Body of pancreas (tissue), 4 donors: Measurements from ENCODE around the gene KRT15. TPM values are rescaled to one million over a fixed set of nuclear protein-coding genes. Genes with fewer than 3 reads are reported as not detected.
A peak's percentile ranks its signal among the peaks of the same experiment; 100 is the strongest.
"Not testable (repeated sequence)": the region's sequence is repeated elsewhere in the genome, so short reads cannot be mapped to it uniquely, and the experiment has no call there.

Source experiments
- ATAC-seq: fragments of 150-250 bp; one replicate; pipeline ENCODE4 v1.9.1; 2016
- DNase-seq, 4 donors: peaks; one replicate each; pipeline ENCODE4 v3.0.0-alpha.2; 2019
- H3K27ac ChIP-seq, 4 donors: fragments of 200-600 bp; sonication (generic); 1 replicate in 3 of 4; 2 replicates in 1 of 4; pipeline versions ENCODE4 v1.5.1 to v1.6.1; 2016 to 2019; ENCODE audit warnings: mild to moderate bottlenecking in 1 of 4, mixed read lengths in 1 of 4, moderate library complexity in 1 of 4
- H3K27me3 ChIP-seq, 2 donors: fragments of 200-600 bp; sonication (generic); one replicate each; pipeline ENCODE4 v1.6.0; 2016; ENCODE audit warnings: mild to moderate bottlenecking in 1 of 2
- H3K36me3 ChIP-seq, 2 donors: fragments of 200-600 bp; sonication (generic); replicated peaks in 1 of 2; 2 replicates each; pipeline ENCODE4 v1.5.1; 2016; ENCODE audit warnings: low read depth in 2 of 2; ENCODE audit not compliant: insufficient read depth in 1 of 2
- H3K4me1 ChIP-seq: fragments of 200-600 bp; sonication (generic); one replicate; pipeline ENCODE4 v1.6.0; 2016
- H3K4me3 ChIP-seq, 2 donors: fragments of 200-600 bp; sonication (generic); 1 replicate in 1 of 2; 2 replicates in 1 of 2; pipeline ENCODE4 v1.5.1; 2016 to 2019
- H3K9me3 ChIP-seq, 3 donors: fragments of 200-600 bp; sonication (generic); 1 replicate in 2 of 3; 2 replicates in 1 of 3; pipeline ENCODE4 v1.5.1; 2016
- CTCF ChIP-seq, 7 experiments: fragments of 450-650 bp in 4 of 7; fragments of 200-600 bp in 3 of 7; sonication (generic) in 3 of 7; IDR thresholded peaks; one replicate each; pipeline ENCODE4 v1.5.1; 2016 to 2019; ENCODE audit warnings: antibody characterized with exemption in 7 of 7
- POLR2A ChIP-seq, 3 donors: fragments of 450-650 bp; IDR thresholded peaks; one replicate each; pipeline ENCODE4 v1.6.1; 2016; ENCODE audit warnings: antibody characterized with exemption in 3 of 3, mild to moderate bottlenecking in 2 of 3
- WGBS, 2 donors: methylation state at CpG; one replicate each; pipeline ENCODE4 v1.1.5; 2017; 5-methylcytosine and 5-hydroxymethylcytosine counted together
- intact Hi-C: fragments of 100-400 bp; cut with DNase I; formaldehyde crosslinking; loops from one replicate; pipeline ENCODE4 v1.15.1; 2023
- total RNA-seq, 2 donors: library from RNA; depleted of rRNA; stranded (reverse); fragments of >200 nt; gene quantifications; one replicate each; pipeline ENCODE4 v1.1.0, GENCODE V29; 2016

Gene KRT15
- total RNA-seq, 2 donors from 2014 or later, result 0.52 TPM; not detected in 1

GRCh38 chr17:41545829-41546410 lies 27.2 kb upstream of the KRT15 start:
- no peaks in the 10 kb centered on the region for H3K9me3 ChIP-seq
- WGBS, 2 donors, result 71 to 80% methylated on average over 11 to 12 of the region's 13 CpGs
- H3K36me3 ChIP-seq, result no peaks in the 10 kb centered on the region
- H3K4me3 ChIP-seq, result no peak overlapping the region
- H3K27ac ChIP-seq, result no peak overlapping the region
- H3K4me1 ChIP-seq, result peaks cover 23% of the 10 kb centered on the region
- TF ChIP-seq CTCF (IDR thresholded peaks at IDR 0.05) (no peak), POLR2A (IDR thresholded peaks at IDR 0.05) (no peak)
- ATAC-seq, result no peak
- intact Hi-C loops, result loop anchor here (5.0 kb wide), 1 partner anchor 116 kb away; no protein-coding TSS in a partner anchor
- H3K27me3 ChIP-seq, result no peaks in the 10 kb centered on the region
- DNase-seq, result no peak

GRCh38 chr17:41544935-41545334 lies 26.2 kb upstream of the KRT15 start:
- WGBS, 2 donors, result 81 to 82% methylated on average over 5 of the region's 5 CpGs
- Histone ChIP-seq H3K27me3 (no peaks in the 10 kb centered on the region), H3K9me3 (no peaks in the 10 kb centered on the region), H3K36me3 (no peaks in the 10 kb centered on the region), H3K4me1 (peaks cover 23% of the 10 kb centered on the region), H3K27ac (peak overlapping the region in 2 of 4 donors; percentile 29 to 55), H3K4me3 (no peak overlapping the region)
- DNase-seq, result no peak
- TF ChIP-seq POLR2A (IDR thresholded peaks at IDR 0.05), result no peak
- no peak for TF ChIP-seq CTCF (IDR thresholded peaks at IDR 0.05)
- intact Hi-C loops, result loop anchor here (5.0 kb wide), 1 partner anchor 117 kb away; no protein-coding TSS in a partner anchor
- no peak for ATAC-seq

GRCh38 chr17:41544491-41544892 lies 25.8 kb upstream of the KRT15 start:
- WGBS, 2 donors, result 44 to 57% methylated on average over 5 of the region's 5 CpGs
- intact Hi-C loops, result no loop called here
- H3K9me3 ChIP-seq, result no peaks in the 10 kb centered on the region
- H3K4me3 ChIP-seq, result no peak overlapping the region
- H3K36me3 ChIP-seq, result no peaks in the 10 kb centered on the region
- DNase-seq (peak in 2 of 4 donors; percentile 21 to 36), ATAC-seq (peak; percentile 31)
- peaks cover 23% of the 10 kb centered on the region for H3K4me1 ChIP-seq
- peak overlapping the region in 2 of 4 donors; percentile 29 to 55 for H3K27ac ChIP-seq
- H3K27me3 ChIP-seq, result no peaks in the 10 kb centered on the region
- TF ChIP-seq POLR2A (IDR thresholded peaks at IDR 0.05) (no peak), CTCF (IDR thresholded peaks at IDR 0.05) (no peak)

- H3K27ac ChIP-seq, H3K36me3 ChIP-seq, H3K9me3 ChIP-seq, ATAC-seq, H3K4me1 ChIP-seq, intact Hi-C loops, H3K27me3 ChIP-seq, H3K4me3 ChIP-seq, DNase-seq: not testable (repeated sequence)
- WGBS, 2 donors, result 76 to 82% methylated on average over 10 of the region's 10 CpGs
Measured at GRCh38 chr17:41542786-41543185, 24.1 kb upstream of the KRT15 start.

GRCh38 chr17:41542357-41542756 lies 23.7 kb upstream of the KRT15 start:
- H3K4me3 ChIP-seq, result no peak overlapping the region
- no peak for ATAC-seq
- WGBS, 2 donors, result 30 to 32% methylated on average over 2 of the region's 2 CpGs
- no peaks in the 10 kb centered on the region for H3K36me3 ChIP-seq
- no peak overlapping the region for H3K27ac ChIP-seq
- peaks cover 4% of the 10 kb centered on the region for H3K4me1 ChIP-seq
- no peaks in the 10 kb centered on the region for H3K27me3 ChIP-seq
- no peaks in the 10 kb centered on the region for H3K9me3 ChIP-seq
- DNase-seq, result no peak
- no peak for TF ChIP-seq POLR2A (IDR thresholded peaks at IDR 0.05)
- no peak for TF ChIP-seq CTCF (IDR thresholded peaks at IDR 0.05)
- intact Hi-C loops, result no loop called here
